UCSD-AML1 (cell line): ENCODE results near the gene CCDC191.

ENCODE experiments used
- DNase-seq: peaks from one replicate; lab custom pipeline; 2025; ENCODE audit not compliant: unreplicated experiment; lab: John Stamatoyannopoulos, UW

Gene CCDC191

GRCh38 chr3:114058646-114059045 lies 2.3 kb upstream of the CCDC191 start:
- no peak for DNase-seq

- DNase-seq: no peak
These were observed 653 bp upstream of the CCDC191 start for GRCh38 chr3:114057011-114057347.

DNA sequence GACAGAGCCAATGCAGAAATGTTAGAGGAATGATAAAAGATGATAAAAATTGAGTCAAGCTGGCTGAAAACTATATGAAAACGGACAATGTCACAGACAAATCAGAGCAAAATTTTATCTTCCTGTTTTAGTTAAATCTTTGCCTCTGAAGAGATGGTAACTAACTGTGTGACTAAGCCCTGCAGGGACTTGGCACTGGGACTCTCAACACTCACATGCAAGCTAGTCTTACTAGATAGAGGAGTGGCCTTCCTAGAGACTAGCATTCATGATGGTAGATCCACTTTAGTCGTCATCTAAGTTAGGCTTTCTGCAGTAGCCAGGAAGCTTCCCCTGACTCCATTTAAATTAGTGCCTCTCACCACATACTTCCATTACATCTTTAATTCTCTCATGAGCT lies 4.1 kb downstream of the CCDC191 start:
- no peak for DNase-seq

- no peak for DNase-seq
These were observed 13.1 kb downstream of the CCDC191 start for GRCh38 chr3:114043205-114043604.

DNA sequence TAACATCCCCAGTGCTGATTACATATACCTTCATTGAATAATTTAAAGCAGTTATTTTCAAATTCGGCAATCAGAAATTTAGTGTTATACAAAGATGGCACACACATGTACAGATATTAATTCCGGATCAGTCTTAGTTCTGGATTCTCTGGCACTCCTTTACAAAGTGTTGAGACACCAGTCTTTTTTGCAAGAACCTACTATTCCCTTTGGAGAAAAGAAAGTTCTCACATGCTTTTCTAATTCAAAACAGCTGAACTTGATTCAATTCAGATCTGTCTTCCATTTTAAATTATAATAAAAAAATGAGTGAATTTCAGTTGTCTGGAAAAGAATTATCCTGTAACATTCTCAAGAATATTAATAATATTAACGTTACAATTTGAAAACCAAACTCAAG lies 20.4 kb downstream of the CCDC191 start:
- DNase-seq: no peak

DNA sequence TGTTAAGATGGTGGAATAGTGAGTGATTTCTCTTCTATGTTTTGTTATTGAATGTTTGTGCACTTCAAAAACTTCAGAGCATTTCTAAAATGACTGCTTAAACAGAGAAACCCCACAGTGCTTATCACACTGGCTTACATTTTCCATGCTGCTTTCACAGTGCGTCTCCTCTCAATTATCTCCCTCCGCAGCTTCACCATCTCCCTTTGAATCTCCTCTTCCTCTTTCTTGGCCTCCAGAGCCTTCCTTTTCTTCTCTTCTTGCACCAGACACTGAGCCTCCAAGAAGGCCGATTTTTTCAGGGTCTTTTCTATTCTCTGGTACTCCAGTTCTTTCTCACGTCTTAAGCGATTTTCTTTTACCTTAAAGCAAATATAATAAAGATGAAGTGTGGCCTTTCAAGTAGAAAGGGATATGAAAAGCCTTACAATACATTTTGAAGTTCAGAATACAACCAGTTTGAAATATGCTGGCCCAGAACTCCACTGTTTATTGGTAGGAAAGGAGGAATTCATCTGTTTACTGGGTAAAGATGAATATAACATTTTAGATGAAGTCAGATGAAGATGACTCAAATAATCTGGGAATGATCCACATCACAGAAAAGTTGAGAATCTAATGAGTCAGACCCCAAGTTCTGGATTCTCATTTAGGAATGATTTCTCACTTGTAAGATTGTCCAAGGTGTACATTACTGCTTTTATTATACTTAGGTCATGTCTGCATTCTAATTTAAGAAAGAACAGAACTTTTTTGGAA lies 21.4 kb downstream of the CCDC191 start:
- no peak for DNase-seq

- no peak for DNase-seq
These were observed 22.1 kb downstream of the CCDC191 start for GRCh38 chr3:114034211-114034610.

- DNase-seq: no peak
These were observed 22.6 kb downstream of the CCDC191 start for GRCh38 chr3:114033721-114034120.

GRCh38 chr3:114026331-114026730 lies 30.0 kb downstream of the CCDC191 start:
- DNase-seq: no peak

GRCh38 chr3:114025451-114025850 lies 30.9 kb downstream of the CCDC191 start:
- no peak for DNase-seq

DNA sequence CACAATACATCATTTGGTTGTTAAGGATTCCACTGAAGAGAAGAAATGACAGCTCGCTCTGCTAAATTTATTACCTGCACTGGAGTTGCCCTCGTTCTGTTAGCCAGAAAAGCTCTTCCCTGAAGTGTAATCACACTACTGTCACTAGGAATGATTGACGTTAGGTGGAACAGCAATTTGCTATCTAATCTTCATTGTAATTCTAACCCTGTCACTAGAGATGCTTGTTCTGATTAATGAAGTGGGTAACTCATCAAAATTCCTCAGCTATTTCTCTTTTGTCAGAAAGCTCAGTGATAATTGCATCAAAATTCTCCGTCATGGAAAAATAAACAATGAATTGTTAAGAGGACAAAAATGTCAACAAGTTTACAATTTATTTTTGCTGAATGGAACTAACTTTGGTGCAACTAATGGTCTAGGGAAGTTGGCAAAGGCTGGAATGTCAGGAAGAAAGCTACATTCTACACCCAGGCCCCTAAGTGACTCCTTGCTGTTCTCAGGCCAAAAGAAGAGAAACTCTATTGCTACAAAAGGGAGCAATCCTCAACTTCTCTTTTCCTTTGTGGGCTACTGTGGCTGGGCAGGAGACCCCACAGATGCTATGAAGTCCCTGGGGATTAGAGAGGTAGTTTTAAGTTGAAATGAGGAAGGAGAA lies 34.1 kb downstream of the CCDC191 start:
- DNase-seq: no peak

GRCh38 chr3:114020907-114021306 lies 35.4 kb downstream of the CCDC191 start:
- no peak for DNase-seq

GRCh38 chr3:114019486-114019885 lies 36.8 kb downstream of the CCDC191 start:
- no peak for DNase-seq

DNA sequence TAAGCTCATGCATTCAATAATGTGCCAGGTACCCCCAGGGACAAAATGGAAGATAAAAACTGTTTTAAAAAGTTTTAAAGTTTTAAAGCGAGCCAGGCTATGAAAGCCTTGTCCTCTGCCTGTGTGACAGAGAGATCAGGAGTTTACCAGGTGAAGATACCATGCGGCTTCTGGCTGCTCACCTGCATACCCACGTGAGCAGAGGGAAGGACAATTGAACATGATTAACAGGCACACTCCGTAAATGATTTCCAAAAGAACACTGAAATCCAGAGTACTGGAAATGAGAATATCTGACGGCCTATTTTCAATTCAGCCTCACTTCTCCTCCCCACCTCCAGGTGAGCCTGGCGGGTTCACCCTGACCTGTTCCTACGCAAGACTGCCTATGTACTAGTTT lies 42.1 kb downstream of the CCDC191 start:
- DNase-seq: no peak

DNA sequence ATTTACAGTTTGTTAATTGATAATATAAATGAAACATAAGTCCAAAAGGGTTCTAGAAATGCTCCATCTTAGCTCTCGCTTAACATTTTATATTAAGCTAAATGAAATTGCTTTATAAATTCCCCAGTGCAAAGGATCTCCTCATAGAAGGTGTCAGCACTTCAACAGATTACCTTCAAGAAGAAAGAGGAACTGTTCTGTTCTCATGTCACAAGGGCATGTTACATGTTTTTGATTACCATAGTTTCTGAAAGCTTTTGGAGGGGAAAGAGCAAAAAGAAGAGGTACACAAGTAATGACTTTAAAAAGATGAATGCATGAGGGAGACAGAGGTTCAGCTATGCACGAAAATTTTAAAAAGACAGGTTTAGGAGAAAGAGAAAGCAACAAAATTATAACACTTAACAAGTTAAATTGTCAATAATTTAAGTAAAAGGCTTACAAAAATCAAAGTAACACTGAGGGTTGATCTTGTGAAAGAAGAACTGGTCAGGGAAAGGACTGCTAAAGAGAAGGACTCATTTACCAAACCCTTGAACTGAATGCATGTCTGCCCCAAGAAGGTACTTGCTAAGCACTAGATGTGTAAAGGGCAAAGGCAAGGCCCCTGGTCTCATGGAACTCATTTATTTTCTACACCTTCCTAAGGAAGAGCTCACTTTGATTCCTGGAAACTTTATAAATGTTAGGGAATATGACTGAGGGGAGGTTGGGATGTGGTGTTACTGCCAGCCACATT lies 45.1 kb downstream of the CCDC191 start:
- DNase-seq: no peak

DNA sequence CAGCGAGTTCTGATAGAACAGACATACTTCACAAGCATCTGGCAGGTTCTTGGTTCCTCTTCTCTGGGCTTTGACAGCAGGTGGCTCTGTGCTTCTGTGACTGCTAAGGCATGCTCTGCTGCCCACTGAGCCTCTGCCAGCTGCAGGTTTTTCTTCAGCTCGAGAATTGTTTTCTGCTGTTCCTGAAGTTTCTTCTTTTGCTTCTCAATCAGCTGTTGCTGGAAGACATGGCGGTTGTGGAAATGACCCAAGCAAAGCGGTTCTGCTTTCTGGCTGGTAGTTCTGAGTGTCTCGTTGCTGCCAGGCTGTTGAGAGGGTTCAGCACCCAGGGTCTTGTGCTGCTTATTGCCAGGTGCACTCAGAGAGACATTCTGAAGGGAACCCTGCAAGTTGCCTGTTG lies 50.8 kb downstream of the CCDC191 start:
- no peak for DNase-seq

DNA sequence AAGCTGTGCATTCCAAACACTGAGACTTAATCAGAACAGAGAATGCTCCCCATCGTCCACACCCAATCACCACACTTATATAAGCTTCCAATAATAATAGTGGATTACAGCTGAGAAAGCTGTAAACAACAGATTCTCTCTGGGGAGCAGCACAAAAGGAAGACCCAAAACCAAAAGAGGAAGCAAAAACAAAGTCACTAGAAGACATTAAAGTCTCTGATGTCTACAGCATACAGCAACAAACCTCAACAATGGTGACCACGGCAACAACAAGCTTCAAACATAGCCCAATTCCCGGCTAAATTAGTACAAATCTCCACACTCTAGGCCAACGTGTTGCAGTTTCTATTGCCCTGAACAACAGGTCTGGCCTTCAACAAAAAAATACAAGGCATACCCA lies 70.8 kb downstream of the CCDC191 start:
- DNase-seq: no peak

DNA sequence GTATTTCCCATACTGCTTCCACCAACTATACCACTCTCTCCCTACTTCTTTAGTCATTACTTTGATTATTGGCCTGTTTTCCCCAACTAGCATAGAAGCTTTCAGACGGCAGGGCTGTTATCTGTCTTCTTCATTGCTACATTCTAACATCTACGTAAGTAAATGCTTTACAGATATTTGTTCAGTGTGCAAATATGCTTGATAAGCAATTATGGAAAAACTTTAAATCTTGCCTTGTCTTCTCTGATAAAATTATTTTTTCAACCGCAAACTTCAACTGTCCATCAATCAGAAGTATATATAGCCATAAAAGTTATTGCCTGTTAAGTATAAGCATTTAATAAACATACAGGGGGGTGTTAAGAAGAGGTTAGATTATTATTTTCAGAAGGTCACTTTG lies 72.8 kb downstream of the CCDC191 start:
- DNase-seq: no peak

DNA sequence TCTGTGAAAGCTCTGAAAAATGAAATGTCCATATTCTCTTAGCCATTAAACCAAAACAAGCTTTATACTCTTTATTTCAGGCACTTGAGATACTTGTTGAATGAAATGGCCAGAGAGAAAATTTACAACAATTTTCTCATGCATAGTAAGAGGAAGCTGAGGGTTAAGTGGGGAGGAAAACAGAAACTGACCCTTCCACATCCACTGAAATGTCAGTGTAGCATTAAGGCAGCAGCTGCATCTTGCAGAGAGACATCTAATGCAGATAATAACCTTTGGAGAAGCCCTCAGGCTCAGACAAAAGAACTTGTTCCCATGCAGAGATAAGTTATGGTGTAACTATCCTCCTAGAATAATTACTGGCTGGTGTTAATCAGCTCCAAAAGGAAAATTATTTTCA lies 74.5 kb downstream of the CCDC191 start:
- no peak for DNase-seq

- DNase-seq: no peak
These were observed 76.4 kb downstream of the CCDC191 start for GRCh38 chr3:113979916-113980315.

DNA sequence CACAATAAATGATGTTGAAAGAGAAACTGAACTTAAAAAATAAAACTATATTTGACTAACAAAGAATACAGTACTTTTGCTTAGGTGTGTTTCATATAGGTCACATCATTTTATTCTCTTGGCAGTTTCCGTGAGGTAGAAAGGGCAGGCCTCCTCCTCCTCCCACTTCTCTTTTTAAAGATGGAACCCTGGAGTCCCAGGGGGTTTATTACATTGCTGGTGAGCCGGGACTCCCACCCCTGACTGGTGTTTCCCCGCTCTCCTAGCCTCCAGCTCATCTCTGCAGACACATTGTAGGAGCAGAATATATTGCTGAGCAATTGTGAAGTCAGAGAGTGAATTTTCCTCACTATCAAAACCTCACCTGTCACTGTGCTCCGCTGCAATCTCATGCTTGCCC lies 78.5 kb downstream of the CCDC191 start:
- DNase-seq: no peak

DNA sequence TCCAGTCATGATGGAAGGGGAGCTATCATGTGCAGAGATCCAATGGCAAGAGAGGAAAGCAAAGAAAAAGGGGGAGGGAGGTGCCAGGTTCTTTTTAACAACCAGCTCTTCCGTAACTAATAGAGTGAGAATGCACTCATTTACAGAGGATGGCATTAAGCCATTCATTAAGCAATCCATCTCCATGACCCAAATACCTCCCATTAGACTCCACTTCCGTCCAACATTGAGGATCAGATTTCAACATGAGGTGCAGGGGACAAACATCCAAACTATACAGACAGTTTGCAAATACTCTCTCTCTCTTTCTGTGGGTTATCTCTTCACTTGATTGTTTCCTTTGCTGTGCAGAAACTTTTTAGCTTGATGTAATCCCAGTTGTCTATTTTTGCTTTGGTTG lies 87.3 kb downstream of the CCDC191 start:
- DNase-seq: no peak
